Stimulated activated CD4-positive, alpha-beta T cell treated with anti-CD3 and anti-CD28 coated beads, TNF-alpha, amount 100 ng/mL, for 1 hour (primary cell): Measurements from ENCODE around the gene PILRA.
"Not testable (repeated sequence)": the region's sequence is repeated elsewhere in the genome, so short reads cannot be mapped to it uniquely, and the experiment has no call there.

Source experiments
- DNase-seq, 3 donors: peaks; one replicate each; pipeline ENCODE4 v3.0.0-alpha.2; 2020; ENCODE audit warnings: low read depth in 3 of 3, low spot score in 1 of 3

The PILRA gene

DNA sequence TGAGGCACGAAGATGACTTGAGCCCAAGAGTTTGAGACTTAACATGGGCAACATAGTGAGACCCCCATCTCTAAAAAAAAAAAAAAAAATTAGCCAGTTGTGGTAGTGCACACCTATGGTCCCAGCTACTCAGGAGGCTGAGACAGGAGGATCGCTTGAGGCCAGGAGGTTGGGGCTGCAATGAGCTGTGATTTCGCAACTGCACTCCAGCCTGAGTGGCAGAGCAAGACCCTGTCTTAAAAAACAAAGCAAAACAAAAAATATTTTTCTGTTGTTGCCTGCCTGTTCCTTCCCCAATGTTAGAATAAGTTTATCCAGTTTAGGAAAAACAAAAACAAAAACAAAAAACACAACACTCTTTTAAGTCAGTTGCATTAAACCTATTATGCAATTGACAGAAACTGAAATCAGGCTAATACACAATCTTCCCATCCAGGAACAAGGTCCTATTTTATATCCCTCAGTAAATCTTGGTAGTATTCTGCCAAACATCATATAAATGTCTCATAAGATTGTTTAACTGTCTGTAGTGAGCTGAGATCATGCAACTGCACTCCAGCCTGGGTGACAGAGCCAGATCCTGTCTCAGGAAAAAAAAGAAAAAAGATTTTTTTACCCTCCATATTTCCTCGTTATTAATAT, 4.9 kb downstream of the PILRA start:
- DNase-seq, result no peak

DNA sequence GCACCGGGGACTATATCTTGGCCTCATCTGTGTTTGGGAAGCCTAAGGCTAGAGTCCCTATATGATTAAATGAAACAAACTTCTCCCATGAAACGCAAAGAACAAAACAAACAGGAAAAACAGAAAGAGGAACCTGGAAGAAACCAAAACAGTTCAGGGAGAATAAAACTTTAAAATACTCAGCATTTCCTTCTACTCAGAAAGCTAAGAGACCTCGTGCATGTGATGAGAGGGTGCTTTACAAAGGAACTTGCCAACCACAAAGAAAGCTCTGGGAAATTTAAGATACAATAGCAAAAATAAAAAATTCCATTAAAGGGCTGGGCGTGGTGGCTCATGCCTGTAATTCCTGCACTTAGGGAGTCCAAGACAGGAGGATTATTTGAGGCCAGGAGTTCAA, 6.9 kb downstream of the PILRA start:
- DNase-seq, result no peak

DNA sequence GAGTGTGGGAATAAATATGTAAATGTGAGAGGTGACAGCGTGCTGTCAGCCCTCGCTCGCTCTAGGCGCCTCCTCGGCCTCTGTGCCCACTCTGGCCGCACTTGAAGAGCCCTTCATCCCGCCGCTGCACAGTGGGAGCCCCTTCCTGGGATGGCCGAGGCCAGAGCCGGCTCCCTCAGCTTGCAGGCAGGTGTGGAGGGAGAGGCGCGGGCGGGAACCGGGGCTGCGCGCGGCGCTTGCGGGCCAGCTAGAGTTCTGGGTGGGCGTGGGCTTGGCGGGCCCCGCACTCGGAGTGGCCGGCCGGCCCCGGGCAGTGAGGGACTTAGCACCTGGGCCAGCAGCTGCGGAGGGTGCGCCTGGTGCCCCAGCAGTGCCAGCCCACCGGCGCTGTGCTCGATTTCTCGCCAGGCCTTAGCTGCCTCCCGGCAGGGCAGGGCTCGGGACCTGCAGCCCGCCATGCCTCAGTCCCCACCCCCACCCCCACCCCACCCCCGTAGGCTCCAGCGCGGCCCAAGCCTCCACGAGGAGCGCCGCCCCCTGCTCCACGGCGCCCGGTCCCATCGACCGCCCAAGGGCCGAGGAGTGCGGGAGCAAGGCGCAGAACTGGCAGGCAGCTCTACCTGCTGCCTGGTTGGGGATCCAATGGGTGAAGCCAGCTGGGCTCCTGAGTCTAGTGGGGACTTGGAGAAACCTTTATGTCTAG, 8.4 kb downstream of the PILRA start:
- DNase-seq, result not testable (repeated sequence)

DNA sequence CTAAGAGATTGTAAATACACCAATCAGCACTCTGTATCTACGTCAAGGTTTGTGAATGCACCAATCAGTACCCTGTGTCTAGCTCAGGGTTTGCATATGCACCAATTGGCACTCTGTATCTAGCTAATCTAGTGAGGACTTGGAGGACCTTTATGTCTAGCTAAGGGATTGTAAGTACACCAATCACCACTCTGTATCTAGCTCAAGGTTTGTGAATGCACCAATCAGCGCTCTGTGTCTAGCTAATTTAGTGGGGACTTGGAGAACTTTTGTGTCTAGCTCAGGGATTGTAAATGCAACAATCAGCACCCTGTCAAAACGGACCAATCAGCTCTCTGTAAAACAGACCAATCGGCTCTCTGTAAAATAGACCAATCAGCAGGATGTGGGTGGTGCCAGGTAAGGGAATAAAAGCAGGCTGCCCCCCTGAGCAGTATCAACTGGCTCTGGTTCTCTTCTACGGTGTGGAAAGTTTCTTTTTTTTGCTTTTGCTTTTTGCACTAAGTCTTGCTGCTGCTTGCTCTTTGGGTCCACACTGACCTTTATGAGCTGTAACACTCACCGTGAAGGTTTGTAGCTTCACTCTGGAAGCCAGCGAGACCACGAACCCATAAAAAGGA, 9.1 kb downstream of the PILRA start:
- not testable (repeated sequence) for DNase-seq

DNA sequence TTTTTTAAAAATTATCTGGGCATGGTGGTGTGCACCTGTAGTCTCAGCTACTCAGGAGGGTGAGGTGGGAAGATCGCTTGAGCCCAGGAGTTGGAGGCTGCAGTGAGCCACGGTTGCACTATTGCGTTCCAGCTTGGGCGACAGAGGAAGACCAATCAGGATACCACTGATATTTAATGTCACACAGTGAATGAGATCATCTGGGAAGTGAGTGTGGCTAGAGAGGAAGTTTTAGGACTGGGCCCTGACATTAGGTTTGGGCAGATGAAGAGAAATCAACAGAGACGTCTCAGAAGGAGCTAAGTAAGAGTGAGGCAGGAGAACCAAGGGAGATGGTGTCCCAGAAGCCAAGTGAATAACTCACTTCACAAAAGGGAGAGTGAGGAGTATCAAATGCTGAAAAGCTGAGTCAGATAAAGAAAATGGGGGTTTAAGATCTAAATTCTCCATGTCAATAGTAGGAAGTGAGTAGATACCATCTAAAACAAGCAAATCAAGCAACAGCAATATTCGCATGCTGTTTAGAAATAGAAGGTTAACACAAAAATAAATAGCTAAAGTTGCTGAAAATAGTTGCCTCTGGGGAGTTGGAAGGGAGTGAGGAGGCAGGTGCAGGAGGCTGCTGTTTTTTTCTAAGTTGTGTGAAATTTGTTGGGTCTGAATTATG, 11.5 kb downstream of the PILRA start:
- no peak for DNase-seq

DNA sequence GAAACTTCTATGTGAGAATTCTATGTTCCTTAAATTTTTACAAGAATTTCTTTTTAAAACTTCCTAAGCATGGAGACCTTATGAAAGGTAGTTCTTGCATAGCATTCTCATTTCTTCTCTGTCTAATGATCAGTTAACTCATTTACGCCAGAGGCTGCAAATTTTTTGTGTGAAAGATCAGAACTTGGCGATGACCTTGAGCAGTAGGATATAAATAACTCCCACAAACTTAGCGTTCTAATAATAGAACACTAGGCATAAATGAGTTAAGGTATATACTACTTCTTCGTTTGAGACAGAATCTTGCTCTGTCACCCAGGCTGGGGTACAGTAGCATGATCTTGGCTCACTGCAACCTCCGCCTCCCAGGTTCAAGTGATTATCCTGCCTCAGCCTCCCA, 13.7 kb downstream of the PILRA start:
- no peak for DNase-seq

DNA sequence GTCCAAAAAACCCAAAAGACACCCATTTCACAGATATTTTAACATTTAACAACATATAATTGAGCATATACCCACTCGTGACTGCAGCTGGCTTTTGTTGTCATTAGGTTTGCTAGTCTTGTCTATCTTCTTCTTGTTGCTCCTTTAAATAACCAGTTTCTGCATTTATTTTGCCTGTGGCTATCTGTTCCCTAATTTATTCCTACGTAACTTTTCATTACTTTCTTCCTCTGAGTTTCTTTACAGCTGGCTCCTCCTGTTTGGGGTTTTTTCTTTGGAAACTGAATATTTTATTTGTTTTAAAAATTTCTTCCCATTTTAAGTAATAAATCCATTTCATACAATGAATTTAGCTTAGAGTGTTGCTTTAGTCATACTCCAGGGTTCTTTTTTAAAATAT, 14.4 kb downstream of the PILRA start:
- no peak for DNase-seq

DNA sequence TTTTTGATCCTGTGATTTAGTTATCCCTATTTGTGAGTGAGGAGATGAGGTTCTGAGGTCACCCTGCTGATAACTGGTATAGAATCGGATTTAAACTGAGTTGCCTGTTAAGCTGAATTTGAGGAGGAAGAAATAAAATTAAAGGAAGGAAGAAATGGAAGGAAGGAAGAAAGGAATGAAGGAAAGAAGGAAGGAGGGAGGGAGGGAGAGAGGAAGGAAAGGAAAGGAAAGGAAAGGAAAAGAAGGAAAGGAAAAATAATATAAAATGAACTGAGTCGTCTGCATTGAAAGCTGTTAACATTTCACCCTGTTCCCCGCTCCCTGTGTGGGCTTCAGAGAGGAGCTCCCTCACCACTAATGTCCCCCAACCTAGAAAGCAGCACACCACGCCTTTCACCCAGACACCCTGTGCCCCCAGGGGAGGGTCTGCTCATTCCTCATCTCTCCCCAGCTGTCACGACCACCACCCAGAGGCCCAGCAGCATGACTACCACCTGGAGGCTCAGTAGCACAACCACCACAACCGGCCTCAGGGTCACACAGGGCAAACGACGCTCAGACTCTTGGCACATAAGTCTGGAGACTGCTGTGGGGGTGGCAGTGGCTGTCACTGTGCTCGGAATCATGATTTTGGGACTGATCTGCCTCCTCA, 16.3 kb downstream of the PILRA start:
- no peak for DNase-seq

DNA sequence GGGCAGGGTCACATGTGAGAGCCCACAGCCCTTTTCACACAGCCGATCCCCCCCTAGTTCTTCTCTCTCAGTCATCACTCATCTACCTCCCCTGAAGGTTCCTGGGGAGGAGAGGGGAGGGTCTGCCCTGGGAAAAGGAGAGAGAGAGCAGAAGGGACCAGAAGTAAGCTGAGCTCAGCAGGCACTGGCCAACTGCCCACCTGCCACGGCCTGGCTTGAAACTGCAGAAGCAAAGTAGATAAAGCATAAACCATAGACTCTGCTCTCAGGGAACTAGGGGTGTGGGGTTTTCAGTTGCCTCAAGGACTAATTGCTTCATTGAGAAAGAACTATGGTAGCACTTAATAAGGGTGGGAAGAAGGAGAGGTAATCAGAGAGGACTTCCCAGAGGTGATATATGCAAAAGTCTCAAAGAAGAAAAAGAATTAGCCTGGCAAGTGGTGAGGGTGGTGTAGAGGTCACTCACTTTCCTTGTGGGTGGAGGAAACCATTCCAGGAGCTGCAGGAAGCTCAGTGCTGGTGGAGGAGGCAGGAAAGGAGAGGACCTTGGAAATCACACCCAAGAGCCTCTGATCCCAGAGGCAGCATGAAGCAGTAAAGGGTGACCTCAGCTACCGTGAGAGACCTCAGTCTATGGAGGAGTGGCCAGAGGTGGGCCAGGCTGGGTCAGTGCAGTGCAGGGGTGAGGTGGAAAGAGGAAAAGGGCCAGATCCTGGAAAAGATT, 17.2 kb downstream of the PILRA start:
- DNase-seq, result no peak

DNA sequence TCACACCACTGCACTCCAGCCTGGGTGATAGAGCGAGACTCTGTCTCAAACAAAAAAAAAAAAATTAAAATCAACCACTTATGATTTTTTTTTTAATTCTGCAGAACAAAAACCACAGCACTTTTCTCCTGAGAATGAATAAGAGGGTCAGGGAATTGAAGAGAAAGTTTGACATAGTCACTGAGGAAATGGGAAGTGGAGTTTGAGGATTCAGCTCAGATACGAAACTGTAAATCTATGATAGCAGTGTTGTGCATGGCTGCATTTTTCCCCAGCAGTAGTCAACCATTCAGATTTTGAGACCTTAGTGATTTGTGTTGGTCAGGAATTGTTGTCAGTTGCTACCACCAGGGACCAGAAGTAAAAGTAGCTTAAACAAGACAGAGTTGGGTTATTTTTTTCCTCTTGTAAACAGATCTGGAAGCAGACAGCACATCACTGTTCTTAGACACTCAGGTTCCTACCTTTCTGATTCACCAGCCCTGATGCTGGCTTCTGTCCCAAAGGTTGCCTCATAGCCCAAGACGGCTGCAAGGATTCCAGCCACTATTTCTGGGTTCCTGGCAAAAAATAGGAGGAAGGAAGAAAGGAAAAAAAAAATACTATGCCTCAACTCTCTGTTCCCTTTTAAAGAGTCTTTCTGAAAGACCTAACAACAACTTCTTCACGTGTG, 20.1 kb downstream of the PILRA start:
- DNase-seq, result no peak

DNA sequence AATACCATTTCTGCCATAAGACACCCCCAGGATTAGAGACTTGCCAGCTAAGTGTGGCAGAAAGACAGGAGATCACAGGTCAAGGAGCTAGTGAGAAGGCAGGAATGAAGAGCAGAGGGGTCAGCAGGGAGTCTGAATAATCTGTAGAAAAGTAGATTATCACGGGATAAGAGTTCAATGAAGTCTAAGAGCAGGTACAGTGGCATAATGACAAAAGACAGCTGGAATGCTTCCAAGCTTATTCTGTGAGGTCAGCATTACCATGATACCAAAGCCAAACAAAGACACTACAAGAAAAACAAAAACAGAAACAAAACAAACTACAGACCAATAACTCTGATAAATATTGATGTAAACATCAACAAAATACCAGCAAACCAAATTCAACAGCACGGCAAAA, 20.8 kb downstream of the PILRA start:
- no peak for DNase-seq

DNA sequence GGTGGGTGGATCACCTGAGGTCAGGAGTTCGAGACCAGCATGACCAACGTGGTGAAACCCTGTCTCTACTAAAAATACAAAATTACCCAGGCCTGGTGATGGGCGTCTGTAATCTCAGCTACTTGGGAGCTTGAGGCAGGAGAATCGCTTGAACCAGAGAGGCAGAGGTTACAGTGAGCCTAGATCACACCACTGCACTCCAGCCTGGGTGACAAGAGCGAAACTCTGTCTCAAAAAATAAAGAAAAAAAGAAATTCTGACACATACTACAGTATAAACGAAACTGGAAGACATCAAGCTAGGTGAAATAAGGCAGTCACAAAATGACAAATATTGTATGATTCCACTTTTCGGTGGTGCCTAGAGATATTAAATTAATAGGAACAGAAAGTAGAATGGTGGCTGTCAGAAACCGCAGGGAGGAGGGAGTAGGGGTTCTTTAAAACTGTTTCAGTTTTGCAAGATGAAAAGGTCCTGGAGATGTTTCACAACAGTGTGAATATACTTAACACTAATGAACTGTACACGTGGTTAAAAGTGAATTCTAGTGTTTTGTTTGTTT, 23.2 kb downstream of the PILRA start:
- DNase-seq, result no peak

DNA sequence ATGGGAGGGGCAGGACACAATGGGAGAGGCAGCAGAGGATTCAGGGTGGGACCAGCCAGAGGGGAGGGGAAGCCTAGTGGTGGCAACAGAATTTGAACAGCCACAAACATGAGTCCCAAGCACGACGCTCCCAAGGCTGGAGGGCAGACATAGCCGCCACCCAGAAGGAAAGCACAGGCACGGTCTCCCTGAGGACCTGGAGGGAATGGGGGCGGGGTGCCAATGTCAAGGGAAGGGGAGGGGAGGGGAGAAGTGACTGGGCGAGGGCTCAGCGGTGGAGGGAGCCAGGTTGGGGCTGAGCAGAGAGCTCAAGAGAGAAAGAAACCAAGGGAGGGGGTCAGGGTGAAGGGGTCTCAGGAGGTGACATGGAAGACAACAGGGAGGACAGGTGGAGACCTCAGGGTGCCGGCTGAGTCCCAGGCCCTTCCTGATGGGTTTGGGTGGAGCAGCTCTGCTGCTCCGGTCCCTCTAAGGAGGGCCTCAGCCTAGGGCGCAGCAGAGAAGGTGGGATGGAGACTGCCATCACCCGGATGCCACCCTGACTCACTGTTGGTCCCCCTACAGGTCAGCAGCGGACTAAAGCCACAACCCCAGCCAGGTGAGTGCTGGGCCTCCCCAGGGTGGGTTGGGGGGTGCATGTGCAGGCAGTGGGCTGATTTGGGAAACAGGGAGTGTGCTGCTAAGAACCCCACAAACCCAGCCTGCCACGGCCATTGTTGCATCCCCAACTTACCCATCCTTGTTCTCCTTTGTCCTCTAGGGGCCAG, 24.2 kb downstream of the PILRA start:
- DNase-seq, result no peak

DNA sequence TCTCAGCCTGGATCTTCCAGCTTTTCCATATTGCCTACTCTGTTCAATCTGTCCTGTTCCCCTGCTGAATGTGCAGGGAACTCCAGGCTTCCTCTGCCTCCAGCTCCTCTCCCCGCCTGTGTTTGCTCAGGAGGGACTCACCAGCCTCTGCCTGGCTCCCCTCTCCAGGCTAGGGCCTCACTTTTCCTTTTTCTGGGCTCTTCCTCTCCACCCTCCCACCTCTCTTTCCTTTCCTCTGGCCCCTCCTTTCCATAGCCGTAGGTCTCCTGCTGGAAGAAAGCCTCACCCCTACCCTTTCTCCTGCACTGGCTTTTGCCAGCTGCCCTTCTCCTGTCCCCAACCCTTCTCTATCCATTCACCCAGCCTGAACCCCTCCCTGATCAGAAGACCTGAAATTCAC, 25.0 kb downstream of the PILRA start:
- DNase-seq, result no peak

DNA sequence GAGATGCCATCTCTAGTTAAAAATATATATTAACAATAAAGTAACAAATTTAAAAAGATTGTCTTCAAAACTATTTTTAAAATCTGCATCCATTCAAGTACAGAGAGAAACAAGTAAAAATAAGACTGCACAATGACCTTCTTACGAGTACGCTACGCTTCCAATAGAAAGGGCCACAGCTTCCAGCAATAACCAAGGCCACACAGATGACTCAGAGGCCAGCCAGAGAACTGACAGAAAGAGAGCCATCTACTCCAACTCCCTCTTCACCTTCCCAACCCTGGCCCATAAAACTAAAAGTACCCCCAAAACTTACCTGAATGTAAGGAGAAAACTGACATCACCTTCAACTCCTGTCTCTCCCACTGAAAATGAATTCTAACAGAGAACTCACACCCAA, 26.8 kb downstream of the PILRA start:
- no peak for DNase-seq

DNA sequence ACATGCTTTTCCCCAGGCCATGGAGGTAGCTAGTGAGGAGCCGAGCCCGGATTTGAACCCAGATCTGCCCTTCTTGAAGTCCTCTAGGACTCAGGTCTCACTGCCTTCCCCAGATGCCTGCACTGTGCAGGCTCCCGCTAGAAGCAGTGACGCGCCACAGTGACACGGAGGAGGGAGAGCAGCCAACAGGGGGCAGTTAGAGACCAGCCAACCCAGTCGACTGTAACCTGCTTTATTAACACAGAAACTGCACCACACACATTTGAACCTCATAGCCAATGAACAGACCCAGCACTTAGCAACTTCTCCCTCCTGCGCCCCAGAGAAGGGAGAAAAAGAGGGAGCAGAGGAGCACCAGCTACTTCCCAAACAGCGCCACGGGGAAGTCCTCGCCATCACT, 27.4 kb downstream of the PILRA start:
- DNase-seq, result no peak

DNA sequence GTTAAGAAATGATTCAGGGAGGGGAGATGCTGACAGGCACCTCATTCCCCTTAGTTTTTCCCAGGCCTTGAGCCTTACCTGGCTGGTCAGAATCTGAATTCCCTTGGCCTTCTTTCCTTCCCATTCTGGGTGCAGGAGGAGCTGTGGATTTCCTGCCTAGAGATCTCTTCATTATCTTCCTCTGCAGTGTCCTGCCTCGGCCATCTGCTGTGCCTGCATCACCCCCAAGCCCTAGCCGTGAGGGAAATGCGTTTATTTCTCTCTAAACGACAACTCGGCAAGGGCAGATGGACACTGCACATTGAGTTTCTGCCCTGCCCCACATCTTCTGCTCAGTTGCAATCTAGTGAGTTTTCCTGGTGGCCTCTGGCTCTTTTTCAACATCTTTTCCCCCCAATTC, 28.5 kb downstream of the PILRA start:
- DNase-seq, result no peak

DNA sequence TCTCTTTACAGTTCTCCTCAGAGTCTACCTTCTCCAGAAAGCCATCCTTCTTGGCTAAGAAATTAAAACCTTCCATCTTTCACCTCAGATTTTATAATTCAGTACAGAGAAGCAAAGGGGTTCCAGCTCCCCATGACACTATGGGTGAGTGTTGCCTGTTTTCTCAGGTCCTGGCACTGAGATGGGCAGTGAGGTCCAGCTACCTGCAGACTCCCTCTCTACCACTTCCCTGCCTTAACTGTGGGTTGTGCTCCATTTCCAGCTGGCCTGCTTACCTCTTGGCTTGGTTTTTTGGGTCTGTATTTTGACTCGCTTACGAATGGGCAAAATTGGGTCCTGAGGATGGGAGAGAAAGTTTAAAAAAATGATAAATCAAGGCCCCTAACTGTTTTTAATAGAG, 29.0 kb downstream of the PILRA start:
- DNase-seq, result no peak

DNA sequence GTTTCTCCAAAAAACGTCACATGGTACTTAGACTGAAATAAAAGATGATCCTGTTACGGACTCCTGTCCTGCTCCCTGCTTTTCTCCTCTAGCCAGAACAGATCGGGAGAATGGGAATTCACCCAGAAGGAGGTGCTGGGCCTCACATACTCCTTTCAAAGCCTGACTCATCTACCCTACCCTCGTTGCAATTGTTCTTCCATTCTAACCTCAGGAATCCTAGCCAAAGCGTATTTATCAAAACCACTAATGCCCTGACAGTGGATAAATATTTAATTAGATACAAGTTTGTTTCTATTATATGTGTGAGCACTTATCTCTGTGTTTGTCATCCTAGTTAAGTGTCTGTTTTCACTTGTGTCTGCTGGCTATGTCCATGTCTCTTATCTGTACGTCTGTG, 33.5 kb downstream of the PILRA start:
- DNase-seq, result no peak
